ENCODE measurements around the gene PSMC3IP. TPM values are rescaled to one million over a fixed set of nuclear protein-coding genes. Genes with fewer than 3 reads are reported as not detected.
"Not testable (repeated sequence)": the region's sequence is repeated elsewhere in the genome, so short reads cannot be mapped to it uniquely, and the experiment has no call there.

The PSMC3IP gene
- total RNA-seq, 6 donors from 2014 or later, result 1.9 to 6.8 (median 3.8) TPM; not detected in 1

GRCh38 chr17:42544874-42545283 lies 32.6 kb downstream of the PSMC3IP start:
- no peak overlapping the region for H3K4me3 ChIP-seq
- peaks cover 7 to 49% (median 31%) of the 10 kb centered on the region in 4 donors for H3K36me3 ChIP-seq
- ATAC-seq (ENCODE audit: low FRiP score in 2 of 2) (no peak), DNase-seq (no peak)
- WGBS, 2 donors, result 77 to 79% methylated on average over 8 of the region's 8 CpGs
- H3K27ac ChIP-seq, result no peak overlapping the region
- no peaks in the 10 kb centered on the region for H3K27me3 ChIP-seq
- no peak for TF ChIP-seq CTCF (IDR thresholded peaks at IDR 0.05)
- TF ChIP-seq POLR2AphosphoS5 (IDR thresholded peaks at IDR 0.05), result no peak
- no peak for TF ChIP-seq EP300 (IDR thresholded peaks at IDR 0.05)
- TF ChIP-seq POLR2A (IDR thresholded peaks at IDR 0.05), result no peak
- H3K4me1 ChIP-seq, result peaks cover 0 to 14% (median 6%) of the 10 kb centered on the region in 4 donors
- no peaks in the 10 kb centered on the region for H3K9me3 ChIP-seq

GRCh38 chr17:42543190-42544079 lies 34.1 kb downstream of the PSMC3IP start:
- Histone ChIP-seq H3K36me3 (peaks cover 7 to 63% (median 42%) of the 10 kb centered on the region in 4 donors), H3K27me3 (no peaks in the 10 kb centered on the region), H3K4me3 (no peak overlapping the region), H3K4me1 (peaks cover 0 to 9% (median 4%) of the 10 kb centered on the region in 4 donors), H3K27ac (no peak overlapping the region), H3K9me3 (no peaks in the 10 kb centered on the region)
- TF ChIP-seq POLR2A (IDR thresholded peaks at IDR 0.05), result no peak
- TF ChIP-seq CTCF (IDR thresholded peaks at IDR 0.05), result no peak
- no peak for TF ChIP-seq EP300 (IDR thresholded peaks at IDR 0.05)
- TF ChIP-seq POLR2AphosphoS5 (IDR thresholded peaks at IDR 0.05), result no peak
- no peak for ATAC-seq (ENCODE audit: low FRiP score in 2 of 2)
- WGBS, 2 donors, result 88% methylated on average over 25 of the region's 39 CpGs; no CpG with 5 or more reads in 1 of the 2 donors
- no peak for DNase-seq

- DNase-seq (no peak), ATAC-seq (ENCODE audit: low FRiP score in 2 of 2) (no peak)
- TF ChIP-seq EP300 (IDR thresholded peaks at IDR 0.05), result no peak
- no peak for TF ChIP-seq CTCF (IDR thresholded peaks at IDR 0.05)
- H3K4me1 ChIP-seq, result peaks cover 9 to 16% (median 10%) of the 10 kb centered on the region in 4 donors
- 83 to 85% methylated on average over 14 to 17 of the region's 17 CpGs for WGBS, 2 donors
- no peaks in the 10 kb centered on the region for H3K9me3 ChIP-seq
- H3K27me3 ChIP-seq, result no peaks in the 10 kb centered on the region
- H3K27ac ChIP-seq, result no peak overlapping the region
- no peak overlapping the region for H3K4me3 ChIP-seq
- peaks cover 7 to 61% (median 43%) of the 10 kb centered on the region in 4 donors for H3K36me3 ChIP-seq
Observed at GRCh38 chr17:42541041-42541833, 36.3 kb downstream of the PSMC3IP start.

- not testable (repeated sequence) for H3K4me3 ChIP-seq; H3K9me3 ChIP-seq; H3K27ac ChIP-seq; H3K27me3 ChIP-seq; DNase-seq; ATAC-seq (ENCODE audit: low FRiP score in 2 of 2)
- 86 to 92% methylated on average over 4 of the region's 4 CpGs for WGBS, 2 donors
- peaks cover 7 to 61% (median 43%) of the 10 kb centered on the region in 4 donors for H3K36me3 ChIP-seq
- peaks cover 10 to 18% (median 14%) of the 10 kb centered on the region in 4 donors for H3K4me1 ChIP-seq
Observed at GRCh38 chr17:42540558-42540957, 37.0 kb downstream of the PSMC3IP start.

- DNase-seq (no peak), ATAC-seq (ENCODE audit: low FRiP score in 2 of 2) (no peak)
- Histone ChIP-seq H3K4me3 (no peak overlapping the region), H3K9me3 (no peaks in the 10 kb centered on the region), H3K36me3 (peaks cover 4 to 46% (median 35%) of the 10 kb centered on the region in 4 donors), H3K4me1 (peaks cover 14 to 23% (median 18%) of the 10 kb centered on the region in 4 donors), H3K27ac (no peak overlapping the region), H3K27me3 (no peaks in the 10 kb centered on the region)
- TF ChIP-seq POLR2AphosphoS5 (IDR thresholded peaks at IDR 0.05), result no peak
- TF ChIP-seq POLR2A (IDR thresholded peaks at IDR 0.05), result no peak
- no peak for TF ChIP-seq CTCF (IDR thresholded peaks at IDR 0.05)
- TF ChIP-seq EP300 (IDR thresholded peaks at IDR 0.05), result no peak
- WGBS, 2 donors, result 92 to 95% methylated on average over 12 to 14 of the region's 14 CpGs
Observed at GRCh38 chr17:42538482-42538881, 39.0 kb downstream of the PSMC3IP start.

Measured in upper lobe of left lung (tissue), 6 donors.